Frontal cortex (tissue), 1 donor: Measurements from ENCODE around the gene MKKS. TPM values are rescaled to one million over a fixed set of nuclear protein-coding genes. Genes with fewer than 3 reads are reported as not detected.

Source experiments
- total RNA-seq: library from RNA; depleted of rRNA; stranded (reverse); fragments of >200 nt; gene quantifications from one replicate; pipeline ENCODE4 v1.2.3, GENCODE V29; 2014

The MKKS gene
- total RNA-seq, 1 donor from 2014 or later = 12.6 TPM

Other genes starting within 250 kb of the MKKS start
- gene SNAP25, start 215.4 kb downstream of the MKKS start, total RNA-seq = 140 TPM
- gene SLX4IP, start 1.1 kb upstream of the MKKS start, total RNA-seq = 8.2 TPM
- 20.0 TPM for gene JAG1, start 239.8 kb upstream of the MKKS start, total RNA-seq